Right cardiac atrium (tissue), 5 donors: Measurements from ENCODE around the gene UGT2A1. TPM values are rescaled to one million over a fixed set of nuclear protein-coding genes. Genes with fewer than 3 reads are reported as not detected.
"Not testable (repeated sequence)": the region's sequence is repeated elsewhere in the genome, so short reads cannot be mapped to it uniquely, and the experiment has no call there.

Experiments
- ATAC-seq, 2 donors: fragments of 200-7000 bp; cut with Tn5 transposase; one replicate each; pipeline versions ENCODE4 v1.8.0 to v1.9.1; 2020; ENCODE audit warnings: moderate library complexity in 2 of 2, mild to moderate bottlenecking in 1 of 2
- DNase-seq, 3 donors: peaks; one replicate each; pipeline ENCODE4 v3.0.0-alpha.2; 2020
- H3K27ac ChIP-seq: one replicate; pipeline ENCODE4 v1.5.1; 2013; ENCODE audit warnings: mild to moderate bottlenecking, low read length, control low read depth, moderate library complexity
- H3K27me3 ChIP-seq: one replicate; pipeline ENCODE4 v1.6.1; 2013; ENCODE audit not compliant: control insufficient read depth, insufficient read depth
- H3K4me1 ChIP-seq: one replicate; pipeline ENCODE4 v1.6.1; 2013; ENCODE audit warnings: low read length; ENCODE audit not compliant: control insufficient read depth, insufficient read depth
- H3K4me3 ChIP-seq: one replicate; pipeline ENCODE4 v1.5.1; 2013; ENCODE audit warnings: low read length, control low read depth
- H3K9me3 ChIP-seq: one replicate; pipeline ENCODE4 v1.6.1; 2013; ENCODE audit warnings: low read length; ENCODE audit not compliant: control insufficient read depth
- WGBS: extraction: QIAGEN DNeasy Blood & Tissue Kit; methylation state at CpG from one replicate; pipeline ENCODE4 v1.1.7; 2013; 5-methylcytosine and 5-hydroxymethylcytosine counted together
- intact Hi-C, 4 donors: fragments of 100-400 bp; cut with DNase I; formaldehyde crosslinking; loops; one replicate each; pipeline versions ENCODE4 v1.11.0 to v1.14.0; 2022 to 2023
- long read RNA-seq, 4 donors: library from polyadenylated mRNA; unstranded; transcript quantifications; one replicate each; pipeline ENCODE4 v2.0.0, GENCODE V29; 2020 to 2021
- polyA plus RNA-seq: library from polyadenylated mRNA; stranded (reverse); fragments of 200-250 nt; gene quantifications from one replicate; pipeline ENCODE4 v1.2.3, GENCODE V29; 2013
- total RNA-seq, 4 donors: library from RNA; stranded (reverse); fragmentation: NEBNext Ultra II Directional; extraction: Animal tissue kit (Norgen Biotek cat#: 25700); gene quantifications; one replicate each; pipeline ENCODE4 v1.2.1, GENCODE V29; 2021
- donor health status: healthy with polysubstance abuse.
- donor health status: DM: no; HTN: yes; CAD: no.
- donor health status: DM: no; HTN: no; CAD: no.
- donor health status: DM: no; HTN: yes; CAD: no; lungs with severe emphysema.
- donor health status: DM: yes; HTN: yes; CAD: no.

UGT2A1 gene
- total RNA-seq (not detected), polyA plus RNA-seq (not detected)
- long read RNA-seq, donor 1 = 0 reads
- long read RNA-seq, donor 2 = 0 reads
- long read RNA-seq, donor 3 = 0 reads
- long read RNA-seq, donor 4 = 0 reads

DNA sequence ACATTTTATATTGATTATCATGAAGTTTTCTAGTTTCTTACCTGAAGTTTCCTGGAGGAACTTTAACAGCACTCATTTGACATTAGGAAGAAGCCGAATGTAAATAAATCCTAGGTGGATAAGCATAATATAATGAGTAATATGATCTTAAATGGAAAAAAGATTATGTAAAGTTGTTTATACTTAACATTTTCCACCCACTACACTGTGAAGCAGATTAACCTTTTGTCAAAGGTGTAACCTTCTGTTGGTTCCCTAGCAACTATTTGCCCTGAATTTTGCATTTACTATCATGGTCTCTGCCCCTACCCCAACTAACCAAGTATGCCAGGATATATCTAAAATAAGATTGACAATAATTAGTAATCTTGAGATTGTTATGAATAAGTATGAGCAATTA is at the start of gene UGT2A1:
TSS of gene UGT2A1 (minus strand) at position 101 of the 400 bp plus-strand sequence. CDS start 5,603 bp downstream, outside the sequence.
- intact Hi-C loops = no loop called here
- H3K4me1 ChIP-seq = no peaks in the 10 kb centered on the region
- no peaks in the 10 kb centered on the region for H3K27me3 ChIP-seq
- H3K9me3 ChIP-seq = no peaks in the 10 kb centered on the region
- DNase-seq (no peak), ATAC-seq (no peak)
- no peak within 1 kb of the TSS for H3K27ac ChIP-seq
- H3K4me3 ChIP-seq = no peak within 1 kb of the TSS
- WGBS = 85% methylated on average over 1 of the region's 1 CpG

DNA sequence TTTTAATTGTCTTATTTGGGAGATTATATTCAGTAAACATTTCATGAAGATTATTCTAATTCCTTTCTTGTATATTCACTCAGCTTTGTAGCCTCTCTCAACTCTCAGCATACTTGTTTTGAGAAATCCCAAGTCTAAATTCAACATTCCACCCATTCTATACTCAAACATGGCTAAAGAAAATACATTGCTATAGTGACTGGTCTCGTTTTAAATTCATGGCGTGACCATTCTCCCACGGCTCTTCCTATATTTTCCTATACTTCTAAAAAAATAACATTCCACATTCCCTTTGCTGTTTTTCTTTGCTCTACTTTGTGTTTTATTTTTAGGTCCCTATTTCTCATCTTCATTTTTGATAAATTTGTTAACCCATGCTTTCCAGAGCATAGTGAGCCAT is 49.2 kb upstream of the UGT2A1 start:
- no peak overlapping the region for H3K4me3 ChIP-seq
- no peaks in the 10 kb centered on the region for H3K9me3 ChIP-seq
- no peaks in the 10 kb centered on the region for H3K4me1 ChIP-seq
- intact Hi-C loops = no loop called here
- no peaks in the 10 kb centered on the region for H3K27me3 ChIP-seq
- 83% methylated on average over 3 of the region's 3 CpGs for WGBS
- H3K27ac ChIP-seq = no peak overlapping the region
- DNase-seq = no peak
- ATAC-seq = no peak

- DNase-seq (no peak), ATAC-seq (no peak)
- intact Hi-C loops = no loop called here
- no peaks in the 10 kb centered on the region for H3K27me3 ChIP-seq
- 83% methylated on average over 4 of the region's 4 CpGs for WGBS
- no peaks in the 10 kb centered on the region for H3K9me3 ChIP-seq
- no peaks in the 10 kb centered on the region for H3K4me1 ChIP-seq
- H3K4me3 ChIP-seq = no peak overlapping the region
- no peak overlapping the region for H3K27ac ChIP-seq
These were observed 48.6 kb upstream of the UGT2A1 start for GRCh38 chr4:69701696-69702095.

GRCh38 chr4:69697536-69698242 is 44.6 kb upstream of the UGT2A1 start:
- WGBS = 92% methylated on average over 1 of the region's 1 CpG
- Histone ChIP-seq H3K27me3 (no peaks in the 10 kb centered on the region), H3K4me3 (no peak overlapping the region), H3K27ac (no peak overlapping the region), H3K4me1 (no peaks in the 10 kb centered on the region), H3K9me3 (no peaks in the 10 kb centered on the region)
- ATAC-seq = no peak
- intact Hi-C loops = loop anchor here in 1 of 4 donors (10.0 kb wide), 1 partner anchor 797 kb away; no protein-coding TSS in a partner anchor
- DNase-seq = no peak

DNA sequence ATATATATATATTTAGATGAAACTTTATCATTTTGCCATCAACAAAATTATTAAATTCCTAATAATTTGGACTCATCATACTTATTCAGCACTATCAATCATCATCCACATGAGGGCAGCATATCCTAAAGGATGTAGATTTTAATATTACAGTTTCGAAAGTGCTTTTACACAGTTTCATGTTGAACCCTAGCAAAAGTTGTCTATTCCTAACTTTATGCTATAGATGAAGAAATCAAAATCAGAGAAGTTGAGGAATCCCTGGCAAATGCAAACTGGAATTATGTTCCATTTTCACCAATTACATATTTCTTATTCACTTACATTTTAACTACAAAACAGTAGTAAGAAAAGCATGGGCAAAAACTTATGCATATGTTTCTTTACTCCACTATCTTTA is 36.6 kb upstream of the UGT2A1 start:
- H3K27ac ChIP-seq = no peak overlapping the region
- H3K27me3 ChIP-seq = no peaks in the 10 kb centered on the region
- no peaks in the 10 kb centered on the region for H3K4me1 ChIP-seq
- WGBS = 4% methylated on average over 1 of the region's 1 CpG
- no peaks in the 10 kb centered on the region for H3K9me3 ChIP-seq
- DNase-seq (no peak), ATAC-seq (no peak)
- intact Hi-C loops = loop anchor here in 1 of 4 donors (10.0 kb wide), 1 partner anchor 195 kb away; no protein-coding TSS in a partner anchor
- H3K4me3 ChIP-seq = no peak overlapping the region

GRCh38 chr4:69684804-69685203 is 31.8 kb upstream of the UGT2A1 start:
- intact Hi-C loops = loop anchor here in 1 of 4 donors (10.0 kb wide), 1 partner anchor 200 kb away; no protein-coding TSS in a partner anchor
- H3K27ac ChIP-seq = no peak overlapping the region
- H3K9me3 ChIP-seq = no peaks in the 10 kb centered on the region
- no peaks in the 10 kb centered on the region for H3K4me1 ChIP-seq
- DNase-seq = no peak
- WGBS = 68% methylated on average over 4 of the region's 4 CpGs
- ATAC-seq = no peak
- no peak overlapping the region for H3K4me3 ChIP-seq
- no peaks in the 10 kb centered on the region for H3K27me3 ChIP-seq

- intact Hi-C loops = no loop called here
- ATAC-seq = no peak
- H3K27me3 ChIP-seq = no peaks in the 10 kb centered on the region
- no peak overlapping the region for H3K27ac ChIP-seq
- H3K4me1 ChIP-seq = no peaks in the 10 kb centered on the region
- no peak overlapping the region for H3K4me3 ChIP-seq
- H3K9me3 ChIP-seq = no peaks in the 10 kb centered on the region
- no peak for DNase-seq
These were observed 15.6 kb upstream of the UGT2A1 start for GRCh38 chr4:69668680-69669079.

- DNase-seq = peak in 1 of 3 donors; percentile 32
- WGBS = 94% methylated on average over 22 of the region's 22 CpGs
- H3K9me3 ChIP-seq, H3K4me1 ChIP-seq, ATAC-seq, H3K27me3 ChIP-seq, intact Hi-C loops, H3K4me3 ChIP-seq, H3K27ac ChIP-seq: not testable (repeated sequence)
These were observed 11.0 kb upstream of the UGT2A1 start for GRCh38 chr4:69664009-69664408.

- H3K27me3 ChIP-seq, ATAC-seq, intact Hi-C loops, H3K27ac ChIP-seq, H3K4me1 ChIP-seq, H3K4me3 ChIP-seq, DNase-seq, H3K9me3 ChIP-seq: not testable (repeated sequence)
- 64% methylated on average over 4 of the region's 4 CpGs for WGBS
These were observed 8.2 kb upstream of the UGT2A1 start for GRCh38 chr4:69661130-69661803.

GRCh38 chr4:69658133-69658532 is 5.1 kb upstream of the UGT2A1 start:
- 79% methylated on average over 12 of the region's 12 CpGs for WGBS
- no peaks in the 10 kb centered on the region for H3K4me1 ChIP-seq
- H3K4me3 ChIP-seq = no peak overlapping the region
- no peaks in the 10 kb centered on the region for H3K27me3 ChIP-seq
- intact Hi-C loops = no loop called here
- ATAC-seq = no peak
- no peak overlapping the region for H3K27ac ChIP-seq
- H3K9me3 ChIP-seq = no peaks in the 10 kb centered on the region
- no peak for DNase-seq

DNA sequence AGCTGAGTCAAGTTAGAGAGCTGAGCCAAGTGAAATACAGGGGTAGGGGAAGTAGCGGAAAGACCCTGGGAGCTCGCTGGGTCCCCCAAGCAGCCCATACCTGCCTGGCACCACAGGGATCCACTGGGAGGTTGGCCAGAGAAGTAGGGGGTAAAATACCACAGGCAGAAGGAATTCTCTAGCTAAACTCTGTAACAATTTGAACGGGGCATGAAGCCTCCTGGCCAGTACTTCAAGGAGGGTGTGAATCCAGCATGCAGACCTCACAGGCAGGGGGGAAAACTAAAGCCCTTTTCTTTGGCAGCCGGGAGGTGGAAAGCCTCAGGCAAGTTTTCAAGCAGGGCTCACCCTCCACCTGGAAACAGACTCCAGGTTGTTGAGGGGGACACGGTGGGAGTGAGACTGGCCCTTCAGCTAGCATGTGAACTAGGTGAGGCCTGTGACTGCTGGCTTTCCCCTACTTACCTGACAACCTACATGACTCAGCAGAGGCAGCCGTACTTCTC is 3.7 kb upstream of the UGT2A1 start:
- intact Hi-C loops = no loop called here
- ATAC-seq (no peak), DNase-seq (no peak)
- Histone ChIP-seq H3K27me3 (no peaks in the 10 kb centered on the region), H3K4me1 (no peaks in the 10 kb centered on the region), H3K27ac (no peak overlapping the region), H3K9me3 (no peaks in the 10 kb centered on the region), H3K4me3 (no peak overlapping the region)
- 65% methylated on average over 6 of the region's 6 CpGs for WGBS
